ENCODE results near the gene NR1H3.
"Not testable (repeated sequence)": the region's sequence is repeated elsewhere in the genome, so short reads cannot be mapped to it uniquely, and the experiment has no call there.

Gene NR1H3

DNA sequence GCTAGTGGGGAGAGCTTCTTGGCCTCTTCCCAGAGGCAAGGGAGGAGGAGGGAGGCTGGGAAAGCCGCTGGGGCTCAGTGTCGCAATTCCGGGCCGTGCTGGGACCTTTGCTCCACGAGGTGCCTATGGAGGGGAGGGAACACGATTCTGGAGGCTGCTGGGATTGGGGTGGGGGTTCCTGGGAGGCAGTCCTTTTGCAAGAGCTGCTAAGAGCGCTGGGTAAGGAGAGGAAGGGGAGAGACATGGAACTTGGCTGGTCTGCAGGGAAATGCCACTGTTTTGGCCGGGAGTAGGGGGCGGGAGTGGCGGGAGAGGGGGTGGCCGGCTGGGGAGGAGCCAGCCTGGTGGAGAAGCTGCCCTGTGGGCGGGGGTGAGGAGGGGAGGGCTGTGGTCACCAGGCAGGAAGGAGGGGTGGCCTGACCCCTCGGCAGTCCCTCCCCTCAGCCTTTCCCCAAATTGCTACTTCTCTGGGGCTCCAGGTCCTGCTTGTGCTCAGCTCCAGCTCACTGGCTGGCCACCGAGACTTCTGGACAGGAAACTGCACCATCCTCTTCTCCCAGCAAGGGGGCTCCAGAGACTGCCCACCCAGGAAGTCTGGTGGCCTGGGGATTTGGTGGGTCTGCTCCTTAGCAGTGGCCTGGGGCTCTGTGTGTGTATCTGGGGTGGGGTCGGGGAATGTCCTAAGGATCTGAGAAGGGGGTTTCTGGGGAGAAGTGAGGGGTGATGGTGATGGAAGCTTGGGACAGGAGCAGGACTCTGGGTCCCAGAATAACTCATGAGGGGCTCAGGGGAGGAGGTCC is at the start of gene NR1H3:
Gene NR1H3 (plus strand): TSS at position 480 of the 800 bp plus-strand sequence. CDS start 1,221 bp downstream, outside the sequence.
- peak in 1 of 2 donors; percentile 21 for DNase-seq

DNA sequence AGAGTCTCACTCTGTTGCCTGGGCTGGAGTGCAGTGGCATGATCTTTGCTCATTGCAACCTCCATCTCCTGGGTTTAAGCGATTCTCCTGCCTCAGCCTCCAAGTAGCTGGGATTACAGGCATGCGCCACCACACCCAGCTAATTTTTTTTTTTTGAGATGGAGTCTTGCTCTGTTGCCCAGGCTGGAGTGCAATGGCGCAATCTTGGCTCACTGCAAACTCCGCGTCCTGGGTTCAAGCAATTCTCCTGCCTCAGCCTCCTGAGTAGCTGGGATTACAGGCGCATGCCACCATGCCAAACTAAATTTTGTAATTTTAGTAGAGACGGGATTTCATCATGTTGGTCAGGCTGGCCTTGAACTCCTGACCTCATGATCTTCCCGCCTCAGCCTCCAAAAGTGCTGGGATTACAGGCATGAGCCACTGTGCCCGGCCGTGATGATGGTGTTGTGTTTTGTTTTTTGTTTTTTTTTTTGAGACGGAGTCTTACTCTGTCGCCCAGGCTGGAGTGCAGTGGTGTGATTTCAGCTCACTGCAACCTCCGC is 49.7 kb upstream of the NR1H3 start:
- DNase-seq: not testable (repeated sequence)

DNA sequence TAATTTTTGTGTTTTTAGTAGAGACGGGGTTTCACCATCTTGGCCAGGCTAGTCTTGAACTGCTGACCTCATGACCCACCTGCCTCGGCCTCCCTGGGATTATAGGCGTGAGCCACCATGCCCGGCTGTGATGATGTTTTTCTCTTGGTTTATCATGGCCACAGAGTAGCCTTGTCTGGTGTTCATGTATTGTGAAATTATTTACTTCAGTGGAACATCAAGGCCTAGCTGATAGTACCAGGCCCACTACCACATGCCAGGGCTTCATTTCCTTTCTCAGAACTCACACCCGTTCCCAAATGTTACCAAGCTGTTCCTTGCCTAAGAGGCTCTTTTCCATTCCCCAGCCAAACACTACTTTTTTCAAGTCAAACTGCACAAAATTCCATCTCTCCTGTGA is 49.2 kb upstream of the NR1H3 start:
- no peak for DNase-seq

DNA sequence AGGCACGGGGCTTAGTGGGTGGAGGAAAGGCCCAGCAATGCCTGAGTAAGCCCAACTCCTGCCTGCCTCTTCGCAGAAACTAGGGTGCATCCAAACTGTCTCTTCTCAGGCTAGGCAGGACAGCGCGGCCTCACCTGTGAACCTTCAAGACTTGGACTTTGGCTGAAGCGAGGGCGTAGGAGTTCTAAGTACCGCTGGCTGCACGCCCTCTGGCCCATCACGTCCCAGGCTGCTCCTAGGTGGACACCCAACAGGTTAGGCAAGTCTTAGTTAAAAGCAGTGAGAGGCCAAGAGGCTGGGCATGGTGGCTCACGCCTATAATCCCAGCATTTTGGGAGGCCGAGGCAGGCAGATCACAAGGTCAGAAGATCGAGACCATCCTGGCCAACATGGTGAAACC is 44.9 kb upstream of the NR1H3 start:
- DNase-seq: no peak

DNA sequence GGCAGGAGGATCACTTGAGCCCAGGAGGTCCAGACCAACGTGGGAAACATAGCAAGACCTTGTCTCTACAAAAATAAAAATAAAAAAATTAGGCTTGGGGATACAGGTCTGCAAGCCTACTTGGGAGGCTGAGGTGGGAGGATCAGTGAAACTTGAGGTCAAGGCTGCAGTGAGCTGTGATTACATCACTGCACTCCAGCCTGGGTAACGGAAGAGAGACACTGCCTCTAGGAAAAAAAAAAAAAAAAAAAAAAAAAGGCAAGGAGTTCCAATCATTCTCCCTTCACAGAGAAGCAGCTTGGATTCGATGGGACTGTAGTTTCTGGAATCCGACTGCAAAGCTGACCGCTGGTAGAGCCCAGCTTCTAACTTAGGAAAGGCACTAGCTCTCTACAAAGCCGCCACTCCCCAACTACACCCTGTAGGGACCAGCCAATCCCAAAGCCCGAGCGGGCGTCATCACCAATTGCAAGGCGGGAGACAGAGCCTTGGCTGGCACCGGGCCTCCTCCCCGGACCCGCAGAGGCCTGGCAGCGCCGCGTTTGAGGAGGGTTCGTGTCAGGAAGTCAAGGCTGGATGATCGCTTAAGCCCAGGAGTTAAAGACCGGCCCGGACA is 43.7 kb upstream of the NR1H3 start:
- DNase-seq: peak; percentile 85 to 87

DNA sequence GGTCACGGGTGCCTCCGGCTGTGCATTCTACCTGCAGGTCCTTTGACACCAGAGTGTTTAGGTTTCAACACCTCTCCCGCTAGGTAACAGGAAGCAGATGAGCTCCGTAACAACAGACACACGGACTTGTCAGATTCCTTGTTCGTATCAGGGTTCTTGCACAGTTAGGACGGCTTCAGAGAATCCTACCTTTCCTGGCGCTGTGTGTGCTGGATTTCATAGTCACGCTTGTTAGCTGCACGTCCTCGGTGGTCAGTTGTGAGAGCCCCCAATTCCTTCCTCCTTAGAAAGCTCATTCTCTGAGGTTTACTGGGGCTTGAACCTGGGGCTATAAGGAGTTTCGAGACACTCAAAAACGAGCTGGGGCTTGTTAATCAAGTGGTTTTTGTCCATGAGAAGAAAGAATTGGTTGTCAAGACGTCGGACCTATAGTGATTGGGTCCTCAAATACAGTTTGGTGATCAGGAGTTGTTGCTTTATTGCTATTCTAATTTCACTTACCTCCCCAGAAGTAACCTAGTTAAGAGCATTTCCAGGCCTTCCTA is 42.4 kb upstream of the NR1H3 start:
- DNase-seq: no peak

DNA sequence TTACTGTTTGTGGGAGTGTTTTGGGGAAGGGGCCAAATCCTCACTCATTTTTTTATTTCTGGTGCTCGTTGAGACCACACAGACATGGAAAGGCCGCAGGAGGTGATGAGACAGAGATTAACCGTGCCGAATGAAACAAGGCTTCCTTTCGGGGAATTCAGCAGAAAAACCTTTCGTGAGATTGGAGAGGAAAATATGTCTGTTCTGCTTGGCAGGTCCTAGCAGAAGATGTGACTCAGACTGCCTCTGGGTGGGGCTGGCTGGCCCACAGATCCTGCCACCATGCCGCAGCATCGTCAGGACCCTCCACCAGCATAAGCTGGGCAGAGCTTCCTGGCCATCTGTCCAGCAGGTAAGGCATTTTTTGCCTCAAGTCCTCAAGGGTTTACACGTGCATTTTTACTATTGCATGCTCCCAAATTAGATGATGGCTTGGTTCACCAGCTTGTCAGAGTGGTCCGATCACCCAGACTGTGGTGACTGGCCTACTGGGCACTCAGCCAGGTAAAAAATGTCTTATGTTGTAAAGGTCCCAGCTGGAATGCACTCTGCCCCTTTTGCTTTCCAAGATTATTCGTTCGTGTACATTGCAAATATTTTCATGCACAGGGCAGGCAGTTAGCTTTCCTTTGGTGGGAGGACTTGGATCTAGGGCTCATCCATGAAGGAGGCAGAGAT is 41.5 kb upstream of the NR1H3 start:
- peak; percentile 43 to 53 for DNase-seq

DNA sequence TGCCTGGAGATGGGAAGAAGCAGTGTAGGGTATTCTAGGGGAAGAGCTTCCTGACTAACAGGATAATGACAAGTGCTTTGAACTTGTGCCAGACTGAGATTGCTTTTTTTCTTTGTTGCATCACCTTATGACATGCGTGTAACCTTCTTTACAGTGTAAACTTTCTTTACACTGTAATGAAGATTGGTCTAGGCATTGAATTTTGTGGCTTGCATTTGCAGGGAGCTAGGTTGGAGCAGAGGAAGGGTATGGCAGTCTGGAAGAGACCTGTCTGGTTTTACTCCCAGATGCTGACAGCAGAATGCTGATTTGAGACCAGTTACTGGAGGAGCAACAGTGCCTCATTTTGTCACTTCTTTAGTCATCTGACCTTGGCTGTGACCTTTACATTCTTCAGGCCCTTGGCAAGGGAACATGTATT is 37.4 kb upstream of the NR1H3 start:
- no peak for DNase-seq

DNA sequence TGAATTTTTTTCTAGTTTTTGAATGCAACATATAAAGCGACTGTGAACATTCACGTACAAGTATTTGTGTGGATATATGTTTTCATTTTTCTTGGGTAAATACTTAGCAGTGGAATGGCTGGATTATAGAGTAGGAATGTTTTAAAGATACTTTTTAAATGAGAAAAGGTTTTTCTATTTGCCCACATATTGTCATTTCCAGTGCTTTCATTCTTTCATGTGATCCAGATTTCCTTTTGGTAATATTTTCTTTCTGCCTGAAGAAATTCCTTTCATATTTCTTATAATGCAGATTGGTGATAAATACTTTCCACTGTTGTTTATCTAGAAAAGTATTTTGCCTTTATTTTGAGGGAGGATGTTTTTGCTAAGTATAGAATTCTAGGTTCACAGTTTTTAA is 35.1 kb upstream of the NR1H3 start:
- DNase-seq: no peak

DNA sequence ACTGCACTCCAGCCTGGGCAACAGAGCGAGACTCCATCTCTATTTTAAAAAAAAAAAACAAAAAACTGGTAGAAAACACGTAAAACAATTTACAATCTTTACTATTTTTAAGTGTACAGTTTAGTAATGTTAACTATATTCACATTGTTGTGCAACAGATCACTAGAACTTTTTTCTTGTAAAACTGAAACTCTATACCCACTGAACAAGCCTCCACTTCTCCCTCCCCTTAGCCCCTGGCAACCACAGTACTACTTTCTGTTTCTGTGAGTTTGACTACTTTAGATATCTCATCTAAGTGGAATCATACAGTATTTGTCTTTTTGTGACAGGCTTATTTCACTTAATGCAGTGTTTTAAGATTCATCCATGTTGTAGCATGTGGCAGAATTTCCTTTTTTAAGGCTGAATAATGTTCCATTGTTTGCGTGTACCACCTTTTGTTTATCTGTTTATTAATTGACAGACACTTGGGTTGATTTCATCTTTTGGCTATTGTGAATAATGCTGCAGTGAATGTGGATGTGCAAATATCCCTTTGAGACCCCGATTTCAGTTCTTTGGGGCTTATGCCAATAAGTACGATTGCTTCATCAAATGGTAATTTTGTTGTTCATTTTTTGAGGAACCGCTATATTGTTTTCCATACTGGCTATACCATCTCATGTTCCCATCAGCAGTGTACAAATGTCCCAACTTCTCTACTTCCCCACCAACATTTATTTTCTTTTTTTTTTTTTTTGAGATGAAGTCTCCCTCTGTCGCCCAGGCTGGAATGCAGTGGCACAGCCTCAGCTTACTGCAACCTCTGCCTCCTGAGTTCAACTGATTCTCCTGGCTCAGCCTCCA is 32.0 kb upstream of the NR1H3 start:
- peak in 1 of 2 donors; percentile 15 for DNase-seq

DNA sequence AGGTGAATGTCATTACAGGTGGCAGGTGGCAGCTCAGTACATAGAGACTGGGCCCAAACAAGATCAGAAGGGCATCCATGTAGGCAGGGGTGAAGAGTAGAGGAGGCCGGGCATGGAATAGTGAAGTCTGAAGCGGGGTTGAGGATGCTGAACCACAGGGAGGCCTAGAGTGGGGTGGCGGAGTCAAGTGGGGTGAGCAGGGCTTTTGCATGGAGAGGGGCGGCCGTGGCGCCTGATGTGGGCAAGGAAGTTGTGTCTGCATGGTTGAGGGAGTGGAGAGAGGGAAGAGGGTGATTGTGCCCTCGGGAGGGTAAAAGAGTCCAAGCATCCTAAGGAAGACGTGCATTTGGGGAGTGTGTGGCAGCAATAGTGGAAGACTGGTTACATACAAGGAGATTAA is 28.6 kb upstream of the NR1H3 start:
- no peak for DNase-seq

DNA sequence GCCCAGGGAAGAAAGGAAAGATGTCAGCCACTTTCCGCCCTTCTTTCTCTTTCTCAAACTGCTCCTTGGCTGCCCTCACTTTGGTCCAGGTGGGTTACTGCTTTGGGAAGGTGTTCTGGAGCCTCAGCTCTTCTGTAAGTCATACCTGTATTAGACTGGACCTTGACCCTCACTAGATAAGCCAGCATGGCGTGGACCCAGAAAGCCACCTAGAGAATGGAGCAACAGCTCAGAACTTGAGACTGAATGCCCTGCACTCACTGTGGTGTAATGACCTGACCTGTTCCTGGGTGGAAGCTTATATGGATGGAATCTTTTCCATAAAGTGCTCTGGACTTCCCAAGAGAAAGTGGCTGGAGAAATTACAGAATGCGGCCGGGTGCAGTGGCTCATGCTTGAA is 24.7 kb upstream of the NR1H3 start:
- no peak for DNase-seq

DNA sequence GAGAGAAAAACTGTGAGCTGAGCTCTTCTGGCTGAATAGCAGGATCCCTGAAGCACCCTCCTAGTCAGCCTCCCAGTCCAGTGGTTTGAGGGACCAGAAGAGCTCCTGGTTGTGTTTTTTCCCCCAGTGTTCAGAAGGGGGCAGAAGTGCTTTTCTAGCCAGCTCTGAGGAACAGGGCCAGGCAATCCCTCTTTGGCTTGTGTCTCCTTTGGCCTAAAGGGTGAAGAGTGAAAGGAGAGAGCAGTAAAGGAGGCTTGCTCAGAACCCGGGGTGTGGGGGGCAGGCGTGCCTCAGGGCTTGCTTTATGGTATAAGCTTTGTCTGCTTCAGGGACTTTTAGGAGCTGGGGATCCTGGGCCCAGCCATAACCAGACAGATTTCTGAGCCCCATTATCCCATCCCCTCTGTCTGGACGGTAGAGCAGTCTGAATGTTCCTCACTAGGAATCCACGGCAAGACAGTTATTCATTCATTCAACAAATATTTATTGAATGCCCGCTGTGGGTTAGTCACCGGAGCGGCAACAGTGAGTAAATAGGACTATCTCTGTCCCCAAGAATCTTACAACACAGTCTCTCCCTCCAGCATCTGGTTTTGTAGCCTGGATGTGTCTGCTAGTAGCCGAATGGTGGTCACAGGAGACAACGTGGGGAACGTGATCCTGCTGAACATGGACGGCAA is 23.7 kb upstream of the NR1H3 start:
- DNase-seq: peak in 1 of 2 donors; percentile 32

DNA sequence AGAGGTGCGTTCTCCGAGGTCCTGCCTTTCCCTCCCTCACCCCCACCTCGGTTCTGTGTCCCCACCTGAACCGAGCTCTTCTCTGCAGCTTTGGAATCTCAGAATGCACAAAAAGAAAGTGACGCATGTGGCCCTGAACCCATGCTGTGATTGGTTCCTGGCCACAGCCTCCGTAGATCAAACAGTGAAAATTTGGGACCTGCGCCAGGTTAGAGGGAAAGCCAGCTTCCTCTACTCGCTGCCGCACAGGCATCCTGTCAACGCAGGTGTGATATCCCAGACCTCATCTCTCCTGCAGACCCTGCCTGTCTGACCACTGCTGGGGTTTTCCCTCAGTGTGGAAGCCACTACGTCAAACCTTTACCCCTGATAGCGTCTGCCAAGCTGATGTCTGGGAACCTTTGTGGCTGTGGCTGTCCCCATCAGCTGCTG is 23.1 kb upstream of the NR1H3 start:
- DNase-seq: peak; percentile 79 to 81

DNA sequence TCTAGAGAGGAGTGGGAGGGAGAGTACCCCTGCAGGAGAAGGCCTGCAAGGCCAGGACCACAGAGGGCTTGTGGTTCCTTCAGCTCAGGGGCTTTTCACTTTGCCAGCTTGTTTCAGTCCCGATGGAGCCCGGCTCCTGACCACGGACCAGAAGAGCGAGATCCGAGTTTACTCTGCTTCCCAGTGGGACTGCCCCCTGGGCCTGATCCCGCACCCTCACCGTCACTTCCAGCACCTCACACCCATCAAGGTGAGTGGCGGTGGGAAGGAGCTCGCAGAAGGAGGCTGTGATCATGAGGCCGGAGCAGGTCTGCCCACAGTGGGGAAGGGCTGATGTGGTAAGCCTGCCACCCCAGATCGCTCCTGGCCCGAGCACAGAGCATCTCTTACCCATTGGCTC is 22.6 kb upstream of the NR1H3 start:
- DNase-seq: no peak

DNA sequence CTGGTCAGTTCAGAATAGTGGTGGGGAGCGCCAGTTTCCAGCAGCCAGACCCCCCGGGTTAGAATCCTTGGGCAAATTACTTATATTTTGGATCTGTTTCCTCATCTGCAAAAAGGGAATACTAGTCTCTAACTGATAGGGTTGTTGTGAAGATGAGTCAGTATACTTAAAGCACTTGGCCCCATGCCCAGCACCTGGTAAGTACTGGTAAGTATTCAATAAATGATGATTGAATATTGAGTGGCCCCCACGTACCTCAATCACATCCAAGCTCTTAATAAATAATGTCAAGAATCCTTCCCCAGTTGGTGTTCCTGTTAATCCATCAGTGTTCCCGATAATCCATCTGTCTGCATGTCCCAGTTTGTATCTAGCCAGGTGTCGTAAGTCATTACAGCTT is 21.3 kb upstream of the NR1H3 start:
- no peak for DNase-seq

DNA sequence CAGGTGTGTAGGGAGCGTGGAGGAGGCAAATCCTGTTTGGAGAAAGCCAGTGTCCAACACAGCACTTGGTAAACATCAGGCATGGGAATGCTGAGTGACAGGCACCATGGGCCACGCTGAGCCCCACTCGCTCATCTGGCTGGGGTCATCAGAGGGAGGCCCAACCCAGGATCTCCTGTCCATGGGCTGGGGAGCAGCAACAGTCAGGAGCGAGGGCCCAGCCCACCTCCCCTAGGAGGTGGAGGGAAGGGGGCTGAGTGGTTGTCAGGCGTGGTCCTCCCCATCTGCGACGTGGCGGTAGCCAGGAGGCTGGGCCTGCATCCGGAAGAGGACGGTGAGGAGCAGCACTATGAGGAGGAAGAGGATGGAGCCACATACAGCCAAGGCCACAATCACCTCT is 17.9 kb upstream of the NR1H3 start:
- no peak for DNase-seq

DNA sequence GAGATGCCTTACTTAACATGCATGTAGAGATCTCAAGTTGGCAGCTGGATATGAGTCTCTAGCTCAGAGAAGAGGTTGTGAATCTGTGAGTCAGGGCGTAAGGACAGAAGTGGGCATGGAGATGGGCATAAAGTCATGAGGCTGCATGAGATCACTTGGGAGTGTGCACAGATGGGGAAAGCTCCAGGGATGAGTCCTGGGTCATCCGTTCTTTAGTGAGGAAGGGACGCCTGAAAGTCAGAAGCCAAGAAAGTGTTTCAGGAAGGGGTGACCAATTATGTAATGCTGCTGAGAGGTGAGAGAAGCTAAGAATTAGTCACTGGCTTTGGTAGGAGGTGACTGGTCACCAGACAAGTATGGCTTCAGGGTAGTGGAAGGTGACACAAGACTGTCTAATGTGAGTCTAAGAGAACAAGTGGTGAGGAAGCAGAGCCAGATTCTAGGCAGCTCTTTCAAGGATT is 15.9 kb upstream of the NR1H3 start:
- no peak for DNase-seq

DNA sequence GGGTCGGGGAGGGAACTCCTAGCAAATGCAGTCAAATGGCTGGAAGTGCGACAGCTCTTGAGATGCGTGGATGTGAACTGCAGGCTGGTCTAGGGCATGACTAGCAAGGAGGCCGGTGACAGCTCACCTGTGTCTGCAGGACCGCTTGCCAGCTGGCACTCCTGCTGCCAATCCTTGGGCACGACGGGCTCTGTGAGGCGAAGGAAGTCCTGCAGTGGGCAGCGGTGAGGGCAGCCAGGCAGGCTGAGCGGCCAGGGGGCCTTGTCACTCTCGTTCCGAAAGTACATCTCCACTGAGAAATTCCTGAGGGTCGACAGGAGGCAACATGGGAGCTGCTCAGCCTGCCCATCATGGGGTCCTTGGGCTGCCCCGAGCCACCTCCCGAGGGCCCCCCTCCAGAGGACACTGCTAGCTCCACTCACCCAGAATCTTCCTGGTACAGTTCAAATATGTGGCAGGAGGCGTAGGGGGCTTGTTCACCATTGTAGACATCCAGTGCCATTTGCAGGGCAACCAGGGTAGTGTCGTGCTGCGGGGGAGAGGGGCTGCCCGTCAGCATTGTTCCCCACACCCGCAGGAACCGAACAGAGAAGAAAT is 15.1 kb upstream of the NR1H3 start:
- no peak for DNase-seq

DNA sequence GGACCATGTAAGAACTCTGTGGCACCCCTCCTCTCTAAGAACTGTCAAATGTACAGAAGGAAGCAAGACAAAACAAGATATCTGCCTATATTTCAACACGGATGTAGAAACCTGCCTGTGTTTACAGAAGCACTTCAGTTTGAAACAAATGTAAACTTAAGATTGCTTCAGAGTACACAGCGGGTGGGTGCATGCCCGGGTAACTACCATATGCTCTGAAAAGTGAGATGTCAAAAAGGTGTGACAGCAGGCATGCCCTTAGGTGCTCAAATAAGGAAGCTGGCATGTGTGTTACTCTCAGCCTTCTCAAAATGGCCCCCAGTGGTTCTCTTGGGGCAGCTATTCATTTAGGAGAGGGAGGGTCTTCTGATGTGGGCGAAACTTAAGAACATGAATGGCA is 14.3 kb upstream of the NR1H3 start:
- DNase-seq: no peak
